ENCODE data around the gene CALML4.

GRCh38 chr15:68220967-68221366 lies 15.8 kb upstream of the CALML4 start:
- TF ChIP-seq POLR2AphosphoS5 (IDR thresholded peaks at IDR 0.05; ENCODE audit: borderline replicate concordance, low read depth, low read length), result no peak
- TF ChIP-seq EZH2 (IDR thresholded peaks at IDR 0.05), result no peak
- TF ChIP-seq FOXP2 (optimal IDR thresholded peaks at IDR 0.05; ENCODE audit: control extremely low read depth, extremely low read length, insufficient read depth), result no peak

All from SK-N-MC (cell line).